GM19463 (cell line): ENCODE results near the gene TSPAN32.
A peak's percentile ranks its signal among the peaks of the same experiment; 100 is the strongest.
"Not testable (repeated sequence)": the region's sequence is repeated elsewhere in the genome, so short reads cannot be mapped to it uniquely, and the experiment has no call there.

ENCODE experiments used
- ATAC-seq: cut with Tn5 transposase; IDR thresholded peaks from one replicate; pipeline ENCODE4 v1.9.1; 2021; ENCODE audit warnings: mild to moderate bottlenecking, moderate library complexity; ENCODE audit not compliant: unreplicated experiment

The TSPAN32 gene

GRCh38 chr11:2280208-2280607 is 21.6 kb upstream of the TSPAN32 start:
- no peak for ATAC-seq

GRCh38 chr11:2286350-2286749 is 15.5 kb upstream of the TSPAN32 start:
- ATAC-seq: not testable (repeated sequence)

- no peak for ATAC-seq
These were observed 14.7 kb upstream of the TSPAN32 start for GRCh38 chr11:2287091-2287490.

GRCh38 chr11:2289350-2289749 is 12.5 kb upstream of the TSPAN32 start:
- no peak for ATAC-seq

GRCh38 chr11:2289859-2290258 is 12.0 kb upstream of the TSPAN32 start:
- no peak for ATAC-seq

GRCh38 chr11:2290351-2290841 is 11.4 kb upstream of the TSPAN32 start:
- ATAC-seq: no peak

- no peak for ATAC-seq
These were observed 8.3 kb upstream of the TSPAN32 start for GRCh38 chr11:2293531-2293971.

GRCh38 chr11:2293984-2294925 is 7.6 kb upstream of the TSPAN32 start:
- no peak for ATAC-seq

- no peak for ATAC-seq
These were observed 6.9 kb upstream of the TSPAN32 start for GRCh38 chr11:2294926-2295290.

GRCh38 chr11:2295971-2296912 is 5.6 kb upstream of the TSPAN32 start:
- no peak for ATAC-seq

- no peak for ATAC-seq
These were observed 4.7 kb upstream of the TSPAN32 start for GRCh38 chr11:2296913-2297622.

GRCh38 chr11:2297623-2298030 is 4.2 kb upstream of the TSPAN32 start:
- ATAC-seq: no peak

- no peak for ATAC-seq
These were observed 3.5 kb upstream of the TSPAN32 start for GRCh38 chr11:2298131-2298794.

GRCh38 chr11:2298795-2299761 is 2.7 kb upstream of the TSPAN32 start:
- ATAC-seq: no peak

- no peak for ATAC-seq
These were observed 2.0 kb upstream of the TSPAN32 start for GRCh38 chr11:2299773-2300172.

GRCh38 chr11:2300290-2300935 is 1.4 kb upstream of the TSPAN32 start:
- ATAC-seq: no peak

- ATAC-seq: no peak
These were observed 730 bp upstream of the TSPAN32 start for GRCh38 chr11:2300936-2301630.

GRCh38 chr11:2302306-2302895 is 588 bp downstream of the TSPAN32 start:
- peak; percentile 5 for ATAC-seq
